H9 (cell line): ENCODE data around the gene CDC20. TPM values are rescaled to one million over a fixed set of nuclear protein-coding genes. Genes with fewer than 3 reads are reported as not detected.

Source experiments
- DNase-seq: peaks from one replicate; pipeline ENCODE4 v3.0.0-alpha.2; 2017
- H2AFZ ChIP-seq: one replicate; pipeline ENCODE4 v1.6.1; 2013; ENCODE audit warnings: mild to moderate bottlenecking, low read length, control low read depth, moderate library complexity
- H2AK5ac ChIP-seq: 2 replicates; pipeline ENCODE4 v1.6.1; 2013; ENCODE audit warnings: low read length, control low read depth, mixed read lengths; ENCODE audit not compliant: insufficient read length
- H2BK120ac ChIP-seq: one replicate; pipeline ENCODE4 v1.6.1; 2013; ENCODE audit warnings: low read depth, mild to moderate bottlenecking, low read length, control low read depth, inconsistent platforms; ENCODE audit not compliant: poor library complexity, severe bottlenecking
- H2BK12ac ChIP-seq: 2 replicates; pipeline ENCODE4 v1.6.1; 2013; ENCODE audit warnings: low read length, control low read depth, mixed read lengths, low read depth; ENCODE audit not compliant: insufficient read length
- H2BK15ac ChIP-seq: 2 replicates; pipeline ENCODE4 v1.6.1; 2013; ENCODE audit warnings: low read depth, low read length, control low read depth
- H2BK20ac ChIP-seq: one replicate; pipeline ENCODE4 v1.6.1; 2013; ENCODE audit warnings: low read depth, mild to moderate bottlenecking, low read length, control low read depth, inconsistent platforms; ENCODE audit not compliant: poor library complexity, severe bottlenecking
- H2BK5ac ChIP-seq: 2 replicates; pipeline ENCODE4 v1.6.1; 2013; ENCODE audit warnings: low read length, control low read depth, mixed read lengths; ENCODE audit not compliant: insufficient read length
- H3K14ac ChIP-seq: 2 replicates; pipeline ENCODE4 v1.6.1; 2013; ENCODE audit warnings: low read length, control low read depth; ENCODE audit not compliant: insufficient read depth
- H3K18ac ChIP-seq: 2 replicates; pipeline ENCODE4 v1.6.1; 2013; ENCODE audit warnings: low read depth, mild to moderate bottlenecking, mixed read lengths, low read length, control low read depth; ENCODE audit not compliant: insufficient read length
- H3K23ac ChIP-seq: 2 replicates; pipeline ENCODE4 v1.6.1; 2013; ENCODE audit warnings: low read length, control low read depth, mixed read lengths, low read depth; ENCODE audit not compliant: insufficient read length
- H3K23me2 ChIP-seq: 2 replicates; pipeline ENCODE4 v1.6.1; 2013; ENCODE audit warnings: low read depth, mild to moderate bottlenecking, mixed read lengths, low read length, control low read depth; ENCODE audit not compliant: insufficient read length, poor library complexity, severe bottlenecking
- H3K27ac ChIP-seq: 2 replicates; pipeline ENCODE4 v1.5.1; 2013; ENCODE audit warnings: low read length, control low read depth, mixed read lengths, low read depth; ENCODE audit not compliant: insufficient read length
- H3K27me3 ChIP-seq: 2 replicates; pipeline ENCODE4 v1.6.1; 2013; ENCODE audit warnings: low read length, control low read depth, inconsistent platforms; ENCODE audit not compliant: insufficient read depth
- H3K4ac ChIP-seq: 2 replicates; pipeline ENCODE4 v1.6.1; 2013; ENCODE audit warnings: low read depth, mild to moderate bottlenecking, control low read depth, inconsistent platforms, low read length, moderate library complexity
- H3K4me1 ChIP-seq: 2 replicates; pipeline ENCODE4 v1.6.1; 2013; ENCODE audit warnings: low read length, control low read depth, inconsistent platforms; ENCODE audit not compliant: insufficient read depth
- H3K4me2 ChIP-seq: 2 replicates; pipeline ENCODE4 v1.6.1; 2013; ENCODE audit warnings: low read length, control low read depth, mixed read lengths; ENCODE audit not compliant: insufficient read length, insufficient read depth
- H3K56ac ChIP-seq: 2 replicates; pipeline ENCODE4 v1.6.1; 2013; ENCODE audit warnings: low read depth, mild to moderate bottlenecking, mixed read lengths, low read length, control low read depth; ENCODE audit not compliant: insufficient read length
- H3K79me1 ChIP-seq: 2 replicates; pipeline ENCODE4 v1.6.1; 2013; ENCODE audit warnings: low read depth, mild to moderate bottlenecking, moderate library complexity, low read length, control low read depth, inconsistent platforms; ENCODE audit not compliant: insufficient read depth, poor library complexity, severe bottlenecking
- H3K79me2 ChIP-seq: 2 replicates; pipeline ENCODE4 v1.6.1; 2013; ENCODE audit warnings: low read length, control low read depth, inconsistent platforms; ENCODE audit not compliant: insufficient read depth
- H3K9ac ChIP-seq: 2 replicates; pipeline ENCODE4 v1.6.1; 2013; ENCODE audit warnings: low read length, control low read depth, mixed read lengths; ENCODE audit not compliant: insufficient read length; ENCODE audit errors: extremely low read depth
- H3K9me3 ChIP-seq: one replicate; pipeline ENCODE4 v1.6.1; 2013; ENCODE audit warnings: low read depth, low read length, inconsistent platforms; ENCODE audit not compliant: control insufficient read depth
- H3T11ph ChIP-seq: one replicate; pipeline ENCODE4 v1.6.1; 2013; ENCODE audit warnings: mild to moderate bottlenecking, low read length, control low read depth, inconsistent platforms
- H4K20me1 ChIP-seq: one replicate; pipeline ENCODE4 v1.6.1; 2013; ENCODE audit not compliant: control insufficient read depth, insufficient read length, insufficient read depth
- H4K5ac ChIP-seq: 2 replicates; pipeline ENCODE4 v1.6.1; 2013; ENCODE audit warnings: low read depth, mild to moderate bottlenecking, mixed read lengths, low read length, control low read depth; ENCODE audit not compliant: insufficient read length
- H4K8ac ChIP-seq: replicated peaks from 2 replicates; pipeline ENCODE4 v1.6.1; 2013; ENCODE audit warnings: low read length, control low read depth, mixed read lengths, low read depth; ENCODE audit not compliant: insufficient read length
- H4K91ac ChIP-seq: 2 replicates; pipeline ENCODE4 v1.6.1; 2013; ENCODE audit warnings: low read depth, mild to moderate bottlenecking, moderate library complexity, mixed read lengths, low read length, control low read depth; ENCODE audit not compliant: insufficient read length
- H3K27ac Mint-ChIP-seq, 3 experiments: 2 replicates in 2 of 3; 3 replicates in 1 of 3; pipeline ENCODE4 v1.8.0; 2020 to 2021; ENCODE audit warnings: mixed read lengths in 3 of 3, mild to moderate bottlenecking in 1 of 3, moderate library complexity in 1 of 3
- H3K27me3 Mint-ChIP-seq: 2 replicates; pipeline ENCODE4 v1.8.0; 2021; ENCODE audit warnings: low read depth, mild to moderate bottlenecking, moderate library complexity, mixed read lengths
- H3K36me3 Mint-ChIP-seq, 3 experiments: 2 replicates in 2 of 3; 3 replicates in 1 of 3; pipeline ENCODE4 v1.8.0; 2020 to 2021; ENCODE audit warnings: low read depth in 3 of 3, mixed read lengths in 3 of 3; ENCODE audit not compliant: insufficient read depth in 1 of 3
- H3K4me1 Mint-ChIP-seq, 2 experiments: 2 replicates each; pipeline ENCODE4 v1.8.0; 2020; ENCODE audit warnings: mixed read lengths in 2 of 2
- H3K4me3 Mint-ChIP-seq, 2 experiments: 2 replicates in 1 of 2; 3 replicates in 1 of 2; pipeline ENCODE4 v1.8.0; 2020 to 2021; ENCODE audit warnings: mild to moderate bottlenecking in 2 of 2, mixed read lengths in 2 of 2, moderate library complexity in 1 of 2
- H3K9me3 Mint-ChIP-seq, 2 experiments: 2 replicates in 1 of 2; 3 replicates in 1 of 2; pipeline ENCODE4 v1.8.0; 2020; ENCODE audit warnings: mild to moderate bottlenecking in 2 of 2, mixed read lengths in 2 of 2, moderate library complexity in 1 of 2
- CTCF ChIP-seq: fragments of 200-600 bp; sonication (generic); conservative IDR thresholded peaks from 3 replicates; pipeline ENCODE4 v1.8.0; 2021; ENCODE audit warnings: antibody characterized with exemption, mild to moderate bottlenecking
- WGBS: extraction: QIAGEN DNeasy Blood & Tissue Kit; methylation state at CpG from one replicate; pipeline ENCODE4 v1.1.7; 2013; ENCODE audit warnings: missing lambda C conversion rate, low lambda C conversion rate, mixed read lengths; ENCODE audit not compliant: insufficient read length; ENCODE audit errors: extremely low coverage; 5-methylcytosine and 5-hydroxymethylcytosine counted together
- total RNA-seq: library from RNA; stranded (reverse); gene quantifications from 2 replicates; pipeline ENCODE4 v1.2.1, GENCODE V29; 2021

The CDC20 gene
- total RNA-seq, 1 experiment from 2014 or later: 246 TPM

DNA sequence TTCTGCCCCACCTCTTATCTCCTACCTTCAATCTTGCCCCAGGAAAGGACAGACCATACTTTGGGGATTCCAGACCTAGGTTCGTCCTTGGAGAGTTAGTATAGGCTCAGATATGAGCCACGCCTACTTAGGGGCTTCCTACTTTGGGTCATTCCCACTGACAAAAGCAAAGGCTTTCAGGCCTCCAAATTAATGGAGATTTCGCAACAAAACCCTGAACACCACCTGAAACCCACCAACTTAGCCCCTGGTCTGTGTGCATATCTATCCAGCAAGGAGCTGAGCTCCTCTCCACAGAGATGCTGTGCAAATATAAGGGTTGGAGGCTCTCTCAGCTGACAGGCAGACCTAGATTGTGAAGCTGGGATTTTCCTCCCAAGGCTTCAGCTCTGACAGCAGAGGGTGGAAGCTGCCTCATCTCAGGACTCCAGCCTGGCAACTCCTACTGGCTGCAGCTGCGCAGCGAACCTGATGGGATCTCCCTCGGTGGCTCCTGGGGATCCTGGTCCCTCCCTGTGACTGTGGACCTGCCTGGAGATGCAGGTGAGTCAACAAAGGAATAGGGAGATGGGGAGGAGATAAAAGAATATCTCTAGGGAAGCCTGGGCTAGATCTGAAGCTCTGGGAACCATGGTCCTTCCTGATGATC, 19.1 kb upstream of the CDC20 start:
- no peaks in the 10 kb centered on the region for H3K9me3 Mint-ChIP-seq
- no peak overlapping the region for H4K91ac ChIP-seq
- no peak overlapping the region for H2BK5ac ChIP-seq
- H3K23ac ChIP-seq: no peak overlapping the region
- no peaks in the 10 kb centered on the region for H3K4me1 ChIP-seq
- no CpG with 5 or more reads among the region's 6 CpGs for WGBS
- no peak overlapping the region for H3K4me3 Mint-ChIP-seq
- no peak for TF ChIP-seq CTCF
- no peak overlapping the region for H3T11ph ChIP-seq
- H3K36me3 Mint-ChIP-seq: no peaks in the 10 kb centered on the region
- no peak overlapping the region for H2BK12ac ChIP-seq
- no peak overlapping the region for H2BK20ac ChIP-seq
- DNase-seq: no peak
- no peaks in the 10 kb centered on the region for H4K20me1 ChIP-seq
- H3K9ac ChIP-seq: no peak overlapping the region
- no peak overlapping the region for H3K27ac ChIP-seq
- no peaks in the 10 kb centered on the region for H3K23me2 ChIP-seq
- H3K14ac ChIP-seq: no peak overlapping the region
- no peak overlapping the region for H2AFZ ChIP-seq
- no peak overlapping the region for H4K8ac ChIP-seq
- no peaks in the 10 kb centered on the region for H3K79me1 ChIP-seq
- no peak overlapping the region for H3K56ac ChIP-seq
- H2AK5ac ChIP-seq: no peak overlapping the region
- H3K27me3 Mint-ChIP-seq: peaks cover 21% of the 10 kb centered on the region
- H3K9me3 ChIP-seq: no peaks in the 10 kb centered on the region
- no peak overlapping the region for H2BK15ac ChIP-seq
- H3K4ac ChIP-seq: no peak overlapping the region
- H3K4me1 Mint-ChIP-seq: peaks cover 4% of the 10 kb centered on the region in 2 experiments
- H3K27ac Mint-ChIP-seq: no peak overlapping the region
- no peak overlapping the region for H4K5ac ChIP-seq
- H2BK120ac ChIP-seq: no peak overlapping the region
- H3K27me3 ChIP-seq: no peaks in the 10 kb centered on the region
- no peak overlapping the region for H3K18ac ChIP-seq
- H3K79me2 ChIP-seq: no peaks in the 10 kb centered on the region
- no peak overlapping the region for H3K4me2 ChIP-seq
